ENCODE results near the gene AP1G1.
A peak's percentile ranks its signal among the peaks of the same experiment; 100 is the strongest.

The AP1G1 gene

GRCh38 chr16:71777329-71777728, 31.3 kb downstream of the AP1G1 start:
- no peak for TF ChIP-seq CTCF (IDR thresholded peaks at IDR 0.05; ENCODE audit: insufficient read depth, low read depth, low read length, missing control alignments)
- DNase-seq (ENCODE audit: low read depth) = no peak
- H3K4me3 ChIP-seq (ENCODE audit: low read depth, low read length) = no peak overlapping the region

- DNase-seq (ENCODE audit: low read depth) = peak; percentile 28
- no peak overlapping the region for H3K4me3 ChIP-seq (ENCODE audit: low read depth, low read length)
Observed at GRCh38 chr16:71775949-71776348, 32.7 kb downstream of the AP1G1 start.

GRCh38 chr16:71771571-71771970, 37.1 kb downstream of the AP1G1 start:
- no peak for DNase-seq (ENCODE audit: low read depth)
- no peak overlapping the region for H3K4me3 ChIP-seq (ENCODE audit: low read depth, low read length)
- TF ChIP-seq CTCF (IDR thresholded peaks at IDR 0.05; ENCODE audit: insufficient read depth, low read depth, low read length, missing control alignments) = no peak

More at GRCh38 chr16:71775949-71776348, 32.7 kb downstream of the AP1G1 start:
- TF ChIP-seq CTCF (IDR thresholded peaks at IDR 0.05; ENCODE audit: insufficient read depth, low read depth, low read length, missing control alignments) = no peak

GRCh38 chr16:71769222-71769621, 39.4 kb downstream of the AP1G1 start:
- no peak for DNase-seq (ENCODE audit: low read depth)
- no peak overlapping the region for H3K4me3 ChIP-seq (ENCODE audit: low read depth, low read length)
- TF ChIP-seq CTCF (IDR thresholded peaks at IDR 0.05; ENCODE audit: insufficient read depth, low read depth, low read length, missing control alignments) = no peak

- H3K4me3 ChIP-seq (ENCODE audit: low read depth, low read length) = no peak overlapping the region
- no peak for TF ChIP-seq CTCF (IDR thresholded peaks at IDR 0.05; ENCODE audit: insufficient read depth, low read depth, low read length, missing control alignments)
- DNase-seq (ENCODE audit: low read depth) = no peak
Observed at GRCh38 chr16:71767060-71767900, 41.4 kb downstream of the AP1G1 start.

GRCh38 chr16:71762186-71762585, 46.4 kb downstream of the AP1G1 start:
- no peak overlapping the region for H3K4me3 ChIP-seq (ENCODE audit: low read depth, low read length)
- no peak for TF ChIP-seq CTCF (IDR thresholded peaks at IDR 0.05; ENCODE audit: insufficient read depth, low read depth, low read length, missing control alignments)
- no peak for DNase-seq (ENCODE audit: low read depth)

- DNase-seq (ENCODE audit: low read depth) = no peak
- H3K4me3 ChIP-seq (ENCODE audit: low read depth, low read length) = no peak overlapping the region
- no peak for TF ChIP-seq CTCF (IDR thresholded peaks at IDR 0.05; ENCODE audit: insufficient read depth, low read depth, low read length, missing control alignments)
Observed at GRCh38 chr16:71761097-71761496, 47.5 kb downstream of the AP1G1 start.

All from GM12865 (cell line).